NCI-H1694 (cell line): ENCODE results near the gene ANKFY1.

Experiments used
- DNase-seq: peaks from one replicate; lab custom pipeline; 2025; lab: John Stamatoyannopoulos, UW

ANKFY1 gene, protein sequence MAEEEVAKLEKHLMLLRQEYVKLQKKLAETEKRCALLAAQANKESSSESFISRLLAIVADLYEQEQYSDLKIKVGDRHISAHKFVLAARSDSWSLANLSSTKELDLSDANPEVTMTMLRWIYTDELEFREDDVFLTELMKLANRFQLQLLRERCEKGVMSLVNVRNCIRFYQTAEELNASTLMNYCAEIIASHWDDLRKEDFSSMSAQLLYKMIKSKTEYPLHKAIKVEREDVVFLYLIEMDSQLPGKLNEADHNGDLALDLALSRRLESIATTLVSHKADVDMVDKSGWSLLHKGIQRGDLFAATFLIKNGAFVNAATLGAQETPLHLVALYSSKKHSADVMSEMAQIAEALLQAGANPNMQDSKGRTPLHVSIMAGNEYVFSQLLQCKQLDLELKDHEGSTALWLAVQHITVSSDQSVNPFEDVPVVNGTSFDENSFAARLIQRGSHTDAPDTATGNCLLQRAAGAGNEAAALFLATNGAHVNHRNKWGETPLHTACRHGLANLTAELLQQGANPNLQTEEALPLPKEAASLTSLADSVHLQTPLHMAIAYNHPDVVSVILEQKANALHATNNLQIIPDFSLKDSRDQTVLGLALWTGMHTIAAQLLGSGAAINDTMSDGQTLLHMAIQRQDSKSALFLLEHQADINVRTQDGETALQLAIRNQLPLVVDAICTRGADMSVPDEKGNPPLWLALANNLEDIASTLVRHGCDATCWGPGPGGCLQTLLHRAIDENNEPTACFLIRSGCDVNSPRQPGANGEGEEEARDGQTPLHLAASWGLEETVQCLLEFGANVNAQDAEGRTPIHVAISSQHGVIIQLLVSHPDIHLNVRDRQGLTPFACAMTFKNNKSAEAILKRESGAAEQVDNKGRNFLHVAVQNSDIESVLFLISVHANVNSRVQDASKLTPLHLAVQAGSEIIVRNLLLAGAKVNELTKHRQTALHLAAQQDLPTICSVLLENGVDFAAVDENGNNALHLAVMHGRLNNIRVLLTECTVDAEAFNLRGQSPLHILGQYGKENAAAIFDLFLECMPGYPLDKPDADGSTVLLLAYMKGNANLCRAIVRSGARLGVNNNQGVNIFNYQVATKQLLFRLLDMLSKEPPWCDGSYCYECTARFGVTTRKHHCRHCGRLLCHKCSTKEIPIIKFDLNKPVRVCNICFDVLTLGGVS

DNA sequence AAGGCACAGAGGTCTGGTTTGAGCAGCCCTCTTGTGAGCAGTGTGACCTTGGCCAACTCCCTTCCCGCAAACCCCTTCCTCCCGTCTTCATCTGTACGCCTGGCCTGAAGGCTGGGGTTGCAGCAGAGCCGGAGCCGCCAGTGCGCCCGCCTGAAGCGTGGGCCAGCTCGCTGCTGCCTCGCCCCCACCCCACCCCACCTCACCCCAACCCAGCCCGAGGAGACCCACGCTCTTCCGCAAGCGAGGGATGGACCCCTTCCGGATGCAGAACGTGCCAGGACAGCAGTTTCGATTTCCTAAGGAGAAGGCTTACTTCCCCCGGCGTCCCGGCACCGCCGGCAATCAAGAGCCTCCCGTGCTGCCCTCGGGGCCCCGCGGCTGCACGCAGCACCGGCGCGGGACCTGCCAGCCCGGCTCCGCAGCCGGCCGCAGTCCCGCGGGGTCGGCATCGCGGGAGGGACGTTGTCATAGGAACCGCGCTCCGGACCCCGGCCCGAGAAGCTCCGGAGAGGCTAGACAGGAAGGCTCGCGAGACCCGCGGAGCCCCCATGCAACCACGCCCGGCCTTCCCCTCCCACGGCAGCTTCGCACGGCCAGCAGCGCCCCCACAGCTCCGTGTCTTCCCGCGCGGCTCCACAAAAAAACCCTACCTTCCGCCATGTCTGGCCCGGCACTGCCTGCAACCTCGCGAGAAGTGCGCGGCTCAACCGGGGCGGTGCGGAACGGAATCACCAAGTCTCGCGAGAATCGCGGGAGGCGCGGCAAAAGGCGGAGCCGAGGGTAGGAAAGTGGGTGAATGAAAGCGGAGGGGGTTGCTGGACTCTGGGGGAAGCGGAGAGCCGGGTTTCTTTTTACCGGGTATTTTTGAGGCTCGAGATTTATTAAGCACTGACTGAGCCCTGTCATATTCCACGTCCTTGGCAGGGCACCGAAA lies at the start of gene ANKFY1:
ANKFY1 (minus strand) TSS at position 698 of the 934 bp plus-strand sequence; CDS start at position 660, 38 bp downstream.
- peak; percentile 80 for DNase-seq

DNA sequence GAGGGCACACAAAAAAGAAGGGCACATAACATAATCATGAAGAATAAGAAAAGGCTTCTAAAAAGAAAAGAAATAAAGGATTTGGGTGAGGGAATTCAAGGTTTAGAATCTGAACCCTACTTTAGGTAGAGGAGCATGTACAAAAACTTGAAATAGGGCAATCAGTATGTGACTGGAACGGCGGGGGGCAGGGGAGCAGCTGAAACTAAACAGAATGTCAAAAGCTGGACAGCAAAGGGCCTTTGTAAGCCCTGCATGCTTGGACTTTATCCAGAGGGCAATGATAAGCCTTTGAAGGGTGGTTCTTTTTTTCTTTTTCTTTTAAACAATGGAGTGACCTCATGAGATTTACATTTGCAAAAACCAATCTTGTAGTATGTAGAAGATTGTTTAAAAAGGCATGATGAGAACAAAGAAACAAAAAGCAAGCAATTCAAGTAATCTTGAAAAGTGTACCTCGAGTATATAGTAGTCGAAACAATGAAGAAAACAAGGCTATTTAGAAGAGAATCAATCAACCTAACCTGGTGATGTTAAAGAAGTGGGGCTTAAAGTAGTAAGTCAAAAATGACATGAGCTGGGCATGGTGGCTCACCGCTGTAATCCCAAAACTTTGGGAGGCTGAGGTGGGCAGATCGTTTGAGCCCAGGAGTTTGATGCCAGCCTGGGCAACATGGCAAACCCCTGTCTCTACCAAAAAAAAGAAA lies 46.7 kb upstream of the ANKFY1 start:
- DNase-seq: no peak

DNA sequence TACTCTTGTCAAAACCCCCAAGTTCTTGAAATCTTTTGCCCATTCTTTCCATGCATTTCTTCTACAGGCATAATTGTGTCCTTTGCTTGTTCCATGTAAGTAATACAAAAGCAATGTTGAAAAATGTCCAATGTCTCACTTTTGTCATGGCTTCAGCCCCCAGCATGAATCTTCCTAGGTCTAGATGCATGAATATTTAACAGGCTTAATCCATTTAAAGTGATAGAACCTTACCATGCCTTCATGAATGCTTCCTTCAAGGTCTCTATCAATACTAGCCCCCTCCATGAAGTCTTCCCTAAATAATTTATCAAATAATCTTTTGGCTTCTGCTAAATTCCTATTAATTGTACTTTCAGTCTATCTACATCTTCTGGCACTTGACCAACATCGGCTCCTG lies 46.1 kb upstream of the ANKFY1 start:
- DNase-seq: no peak

DNA sequence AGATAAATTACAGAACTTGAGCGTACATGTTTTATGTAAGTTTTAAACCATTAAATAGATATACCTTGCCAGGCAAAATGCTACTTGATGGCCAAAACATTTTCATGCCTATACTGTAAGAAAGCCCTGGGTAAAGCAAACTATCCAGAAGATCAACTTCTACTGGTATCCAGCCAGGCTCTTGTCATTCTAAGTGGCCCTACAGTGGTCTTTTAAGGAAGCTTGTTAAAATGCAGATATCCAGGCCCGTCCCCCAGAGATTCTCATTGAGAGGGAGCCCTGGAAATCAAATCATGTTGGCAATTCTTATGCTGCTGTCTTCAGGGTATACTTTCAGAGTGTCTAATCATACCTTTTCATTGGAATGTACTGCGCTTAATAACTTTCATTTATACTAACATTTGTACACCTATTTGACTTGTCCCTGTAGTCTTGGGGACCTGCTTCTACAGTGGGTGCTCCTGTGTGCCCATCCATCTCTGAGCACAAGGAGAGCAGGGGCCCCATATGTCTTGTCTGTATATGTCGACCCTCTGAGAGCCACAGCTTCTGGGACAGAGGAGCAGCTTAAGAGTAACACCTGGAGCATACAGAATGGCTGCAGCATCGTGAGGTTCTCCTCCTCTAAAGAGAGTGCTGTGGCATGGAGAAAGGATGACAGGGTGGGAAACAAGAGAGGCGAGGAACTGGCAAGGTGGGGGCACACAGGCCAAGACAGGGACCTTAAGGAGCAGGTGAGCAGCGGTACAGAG lies 43.6 kb upstream of the ANKFY1 start:
- no peak for DNase-seq

DNA sequence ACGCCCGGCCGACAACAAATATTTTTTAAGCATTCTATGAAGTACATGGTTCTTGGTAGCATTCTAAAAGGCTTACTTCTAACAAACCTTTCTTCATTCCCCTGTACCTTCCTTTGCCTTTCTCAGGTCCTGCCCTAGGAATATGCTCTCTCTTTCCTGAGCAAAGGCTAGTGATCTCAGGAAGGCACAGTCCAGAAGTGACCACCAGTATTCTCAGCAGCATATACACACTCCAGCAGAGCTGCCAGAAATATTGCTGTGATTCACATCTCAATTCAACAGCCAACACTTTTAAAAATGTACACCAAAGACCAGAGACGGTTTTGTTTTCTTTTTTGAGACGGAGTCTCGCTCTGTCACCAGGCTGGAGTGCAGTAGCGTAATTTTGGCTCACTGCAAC lies 41.4 kb upstream of the ANKFY1 start:
- DNase-seq: no peak

DNA sequence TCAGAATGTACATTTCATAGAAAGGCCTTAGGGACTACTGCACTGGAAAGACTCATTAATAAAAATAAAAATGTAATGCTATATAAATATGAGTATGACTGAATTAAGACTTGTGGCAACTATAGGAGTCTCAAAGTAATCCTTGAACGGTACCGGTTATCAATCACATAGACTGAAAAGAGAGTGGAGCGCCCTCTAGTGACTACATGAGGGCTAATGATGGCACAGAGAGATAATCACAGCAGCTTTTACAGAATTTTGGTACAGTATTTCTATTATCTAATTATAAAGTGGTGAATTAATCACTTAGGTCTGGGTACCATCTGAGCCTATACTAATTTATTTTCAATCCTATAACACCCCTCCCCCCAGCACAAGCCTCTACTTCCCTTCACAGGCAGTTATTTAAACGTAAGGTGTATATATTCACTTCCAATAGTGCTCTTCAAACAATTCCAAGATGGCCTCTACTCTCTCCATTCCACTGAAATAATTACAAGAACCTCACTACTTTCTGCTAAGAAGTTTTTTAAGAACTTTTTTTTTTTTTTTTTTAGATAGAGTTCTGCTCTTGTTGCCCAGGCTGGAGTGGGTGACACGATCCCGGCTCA lies 40.7 kb upstream of the ANKFY1 start:
- peak; percentile 28 for DNase-seq

DNA sequence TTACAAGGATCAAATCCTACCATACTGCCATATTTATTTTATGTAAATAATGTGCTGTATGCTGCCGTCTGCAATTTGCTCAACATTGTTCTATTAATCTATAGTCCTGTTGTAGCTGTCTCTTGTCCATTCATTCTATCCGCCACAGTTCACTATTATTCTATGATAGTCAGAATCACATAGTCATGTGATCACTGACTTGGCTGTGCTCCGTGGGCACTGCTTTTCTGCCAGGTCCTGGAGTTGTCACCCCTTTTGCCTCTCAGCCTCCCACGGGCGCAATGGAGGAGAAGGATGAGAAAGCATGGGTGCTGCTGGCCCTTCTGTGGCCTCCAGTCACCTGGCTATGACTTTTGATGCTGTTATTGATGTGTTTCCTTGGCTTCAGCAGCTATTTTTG lies 37.3 kb upstream of the ANKFY1 start:
- no peak for DNase-seq

DNA sequence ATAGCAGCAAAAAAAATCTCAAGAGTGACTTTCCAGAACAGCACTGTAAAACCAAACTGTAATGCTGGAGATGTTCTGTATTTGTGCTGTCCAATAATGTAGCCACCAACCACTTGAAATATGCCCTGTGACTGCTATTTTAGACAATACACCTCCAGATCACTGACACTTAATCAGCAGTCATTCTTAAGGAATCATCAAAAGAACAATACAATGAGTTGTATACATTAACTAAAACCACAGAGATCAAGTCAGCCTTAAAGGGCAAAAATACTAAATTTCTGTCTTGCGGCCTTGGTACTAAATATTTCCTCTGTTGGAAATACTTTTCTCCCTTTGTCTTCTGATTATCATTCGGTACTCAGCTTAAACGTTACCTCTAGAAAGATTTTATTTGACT lies 33.6 kb upstream of the ANKFY1 start:
- no peak for DNase-seq

DNA sequence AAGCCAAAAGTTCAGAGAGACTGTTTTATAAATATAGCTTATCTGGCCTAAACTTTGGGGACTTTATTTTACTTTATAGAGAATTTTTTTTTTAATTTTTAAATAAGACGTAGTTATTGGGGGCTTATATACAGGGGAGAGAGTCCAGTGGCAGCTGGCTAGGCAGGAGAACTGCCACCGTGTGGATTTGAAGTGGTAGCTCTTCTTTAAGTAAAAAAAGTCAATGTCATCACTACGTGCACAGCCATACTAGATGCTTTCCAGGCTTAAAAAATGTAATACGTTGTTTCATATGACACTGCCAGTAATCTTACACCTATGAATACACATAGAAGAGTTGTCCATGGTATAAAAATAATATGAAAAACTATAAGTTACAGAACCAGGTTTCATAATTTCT lies 31.9 kb upstream of the ANKFY1 start:
- no peak for DNase-seq

DNA sequence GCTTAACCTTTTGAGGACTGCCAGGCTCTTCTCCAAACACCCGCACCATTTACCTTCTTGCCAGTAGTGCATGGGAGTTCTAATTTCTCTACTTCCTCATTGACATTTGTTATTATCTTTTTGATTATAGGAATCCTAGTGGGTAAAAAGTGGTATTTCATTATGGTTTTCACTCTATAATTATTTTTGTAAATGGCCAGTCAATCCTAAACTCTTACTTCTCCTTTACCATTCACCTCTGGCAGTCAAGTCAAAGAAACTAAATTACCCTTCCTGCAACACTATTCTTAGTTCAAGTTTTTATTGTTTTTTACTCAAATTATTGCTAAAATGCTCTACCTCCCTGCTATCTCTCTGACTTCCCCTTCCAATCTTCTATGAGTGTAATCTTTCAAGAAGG lies 29.8 kb upstream of the ANKFY1 start:
- DNase-seq: no peak

DNA sequence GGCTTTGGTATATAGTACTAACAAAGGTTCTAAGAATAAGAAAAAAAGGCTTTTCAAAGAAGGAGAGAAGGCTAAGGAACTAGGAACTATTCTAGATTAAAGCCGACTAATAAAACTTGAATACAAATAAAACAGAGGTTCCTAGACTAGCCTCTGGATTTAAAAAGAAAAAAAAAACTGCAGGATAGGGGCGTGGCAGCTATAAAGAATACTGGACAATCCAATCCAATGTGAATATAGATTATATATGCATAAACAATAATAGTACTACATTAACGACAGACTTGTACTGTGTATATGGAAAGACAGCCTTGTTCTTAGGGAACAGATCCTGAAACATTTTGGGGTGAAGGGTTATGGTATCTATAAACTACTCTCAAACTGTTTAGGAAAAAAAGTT lies 23.9 kb upstream of the ANKFY1 start:
- no peak for DNase-seq

DNA sequence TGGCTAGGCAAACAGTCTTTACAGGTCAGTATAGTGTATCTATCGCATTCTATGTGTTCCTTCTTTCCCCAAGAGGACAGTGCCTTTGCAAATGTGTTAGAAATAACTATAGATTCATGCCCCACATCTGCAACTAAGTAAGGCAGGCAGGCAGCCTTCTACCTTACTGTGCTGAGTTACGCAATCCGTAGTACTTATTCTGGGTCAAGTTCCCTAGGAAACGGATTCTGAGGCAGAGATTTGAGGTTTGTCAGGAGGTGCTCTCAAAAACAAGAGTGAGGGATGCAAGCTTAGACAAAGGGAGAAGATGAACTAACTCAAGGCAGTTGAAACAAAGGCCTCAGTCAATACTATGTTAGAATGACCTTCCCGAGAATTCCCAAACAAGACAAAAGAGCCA lies 12.7 kb upstream of the ANKFY1 start:
- DNase-seq: no peak

DNA sequence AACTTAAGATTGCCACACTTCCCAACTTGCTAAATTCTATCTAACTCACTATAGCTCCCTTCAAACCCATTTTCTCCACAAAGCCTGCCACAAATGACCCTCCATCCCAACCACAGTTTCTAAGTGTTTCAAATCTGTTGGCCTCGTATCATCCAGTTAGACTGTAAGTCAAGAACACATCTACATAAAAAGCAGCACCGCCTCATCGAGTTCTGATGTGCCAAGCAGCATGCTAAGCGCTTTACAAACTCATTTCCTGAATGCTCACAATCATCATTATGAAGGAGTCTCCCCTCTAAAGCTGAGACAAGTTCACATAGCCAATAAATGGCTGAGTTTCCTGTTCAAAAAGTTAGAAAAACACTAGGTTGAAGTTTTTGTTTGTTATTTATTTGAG lies 9.2 kb upstream of the ANKFY1 start:
- no peak for DNase-seq

DNA sequence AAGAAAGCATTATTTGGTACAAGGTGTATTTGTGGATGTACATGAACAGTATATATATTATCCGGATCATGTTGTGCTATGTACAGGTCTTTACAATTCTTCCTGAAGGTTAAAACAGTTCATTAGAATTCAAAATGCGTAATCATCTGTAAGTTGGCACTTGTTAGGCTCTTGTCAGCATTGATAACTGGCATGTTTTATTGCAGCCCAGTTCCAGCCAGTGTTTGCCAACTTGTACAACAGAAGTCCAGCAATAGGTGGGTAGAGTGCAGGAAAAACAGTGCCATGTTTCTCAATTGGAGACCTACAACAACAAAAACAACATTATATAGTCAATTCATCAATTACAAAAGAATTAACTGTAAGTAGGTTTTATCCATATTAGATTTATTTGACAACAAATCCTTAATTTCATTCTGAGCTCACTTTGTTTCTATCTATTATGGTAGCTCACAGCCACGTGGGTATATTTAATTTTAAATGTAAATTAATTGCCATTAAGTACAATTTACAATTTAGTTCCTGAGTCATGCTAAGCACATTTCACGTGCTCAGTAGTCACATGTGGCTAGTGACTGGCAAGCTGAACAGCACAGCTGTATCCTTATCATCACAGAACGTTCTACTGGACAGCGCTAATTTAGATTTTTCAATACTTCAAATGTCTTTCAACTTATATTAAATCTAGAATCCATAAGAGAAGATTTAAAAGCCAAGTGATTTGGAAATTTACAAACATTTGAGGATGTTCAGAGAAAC lies 8.6 kb upstream of the ANKFY1 start:
- DNase-seq: no peak

DNA sequence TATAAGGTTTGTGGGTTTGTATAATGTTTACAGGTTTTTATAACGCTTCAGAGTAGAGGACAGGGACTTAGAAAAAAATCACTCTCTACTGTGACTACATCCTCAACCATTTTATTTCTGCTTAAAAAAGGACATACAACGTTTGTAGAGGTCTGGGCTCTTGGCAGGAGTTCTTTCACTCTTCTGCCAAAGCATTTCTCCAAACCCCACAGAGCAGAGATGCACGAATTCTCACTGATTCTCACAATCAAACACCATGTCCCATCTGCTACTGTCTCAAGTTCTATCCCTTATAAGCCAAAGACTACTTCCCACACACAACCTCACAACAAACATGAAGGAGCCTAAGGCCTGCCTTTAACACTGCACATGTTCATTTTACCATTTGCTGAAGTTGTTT lies 7.0 kb upstream of the ANKFY1 start:
- no peak for DNase-seq

DNA sequence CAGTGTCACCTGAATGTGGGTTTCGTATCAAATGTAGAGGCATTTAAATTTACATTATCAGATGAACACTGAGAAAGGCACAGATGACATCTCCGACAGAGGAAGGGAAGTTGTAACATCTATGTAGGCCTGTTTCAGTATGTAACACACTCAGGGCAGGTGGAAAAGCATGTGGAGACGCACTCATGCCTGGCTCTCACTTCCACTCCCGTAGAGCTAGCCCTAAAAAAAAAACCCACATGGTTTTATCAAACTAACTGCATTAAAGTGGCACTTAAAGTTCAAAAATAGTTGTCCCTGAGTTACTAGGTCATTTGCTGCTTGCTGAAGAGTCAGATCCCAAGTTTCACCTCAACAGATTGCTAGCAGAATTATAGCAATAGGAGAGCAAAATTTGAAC lies 6.1 kb upstream of the ANKFY1 start:
- no peak for DNase-seq

DNA sequence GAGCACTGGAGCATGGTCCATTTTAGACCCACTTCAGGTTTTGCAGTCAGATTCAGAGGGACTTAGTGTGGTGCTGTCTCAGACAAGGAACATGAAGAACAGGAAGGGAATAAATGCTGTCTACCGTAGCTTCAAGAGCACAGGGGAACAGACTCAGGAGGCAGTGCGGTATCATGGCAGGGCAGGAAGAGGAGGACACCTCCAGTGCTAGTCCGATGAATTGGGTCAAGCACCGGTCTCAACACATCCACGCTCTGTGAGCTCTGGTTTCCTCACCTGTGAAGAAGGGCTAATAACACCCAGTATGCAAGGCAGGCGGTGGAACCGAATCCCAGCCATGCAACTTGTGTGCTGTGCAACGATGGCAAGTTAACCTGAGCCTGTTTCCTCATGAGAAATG lies 3.6 kb upstream of the ANKFY1 start:
- DNase-seq: no peak

DNA sequence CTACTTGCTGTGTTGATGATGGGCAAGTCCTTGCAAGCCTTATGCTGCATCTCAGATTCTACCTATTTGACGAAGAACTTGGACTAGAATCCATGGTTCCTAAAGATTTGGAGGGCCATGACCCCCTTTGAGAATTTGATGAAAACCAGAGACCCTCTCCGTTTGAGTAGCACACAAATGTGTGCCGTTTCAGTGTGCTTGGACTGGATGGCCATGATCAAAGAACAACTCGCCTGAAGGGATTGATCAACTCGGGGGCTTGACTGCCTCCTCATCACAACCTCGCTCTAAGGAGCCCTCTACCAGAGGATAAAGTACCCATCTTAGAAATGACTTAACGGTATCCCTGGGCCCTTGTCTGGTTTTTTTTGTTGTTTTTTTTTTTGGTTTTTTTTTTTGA lies 2.8 kb upstream of the ANKFY1 start:
- no peak for DNase-seq

DNA sequence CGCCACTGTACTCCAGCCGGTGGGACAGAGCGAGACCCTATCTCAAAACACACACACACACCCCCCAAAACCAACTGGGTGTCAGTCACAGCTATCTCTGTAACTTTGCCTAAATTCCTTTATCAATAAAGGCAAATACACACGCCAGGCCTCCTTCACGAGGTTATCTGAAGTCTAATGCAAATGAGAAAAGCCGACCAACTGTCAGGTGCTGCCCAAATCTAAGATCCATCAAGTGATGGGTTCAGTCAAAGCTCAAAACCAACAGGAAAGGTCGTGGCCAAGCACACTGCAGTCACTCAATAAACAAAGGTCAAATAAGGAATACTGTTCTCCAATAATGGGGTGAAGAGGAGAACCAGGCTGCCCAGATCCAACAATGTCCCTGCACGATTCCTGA lies 1.1 kb downstream of the ANKFY1 start:
- no peak for DNase-seq
